ENCODE data around the gene SYT7. TPM values are rescaled to one million over a fixed set of nuclear protein-coding genes. Genes with fewer than 3 reads are reported as not detected.

Gene SYT7
- total RNA-seq, 2 experiments from 2014 or later, result not detected

- H3K4me1 Mint-ChIP-seq (ENCODE audit: low read depth), result peaks cover 10% of the 10 kb centered on the region
- no peaks in the 10 kb centered on the region for H3K9me3 Mint-ChIP-seq
- peaks cover 50% of the 10 kb centered on the region for H3K27me3 Mint-ChIP-seq
- ChIA-PET CTCF (no interaction called here), POLR2A (no interaction called here)
- H3K4me3 Mint-ChIP-seq, result no peak overlapping the region
- no peaks in the 10 kb centered on the region for H3K36me3 Mint-ChIP-seq
- H3K27ac Mint-ChIP-seq, result no peak overlapping the region
- DNase-seq, result no peak
- intact Hi-C loops (cut with micrococcal nuclease), result no loop called here
Measured at GRCh38 chr11:61554172-61554988, 26.5 kb downstream of the SYT7 start.

GRCh38 chr11:61553373-61554171 lies 27.3 kb downstream of the SYT7 start:
- Mint-ChIP-seq H3K36me3 (no peaks in the 10 kb centered on the region), H3K4me3 (no peak overlapping the region), H3K4me1 (ENCODE audit: low read depth) (peaks cover 10% of the 10 kb centered on the region), H3K9me3 (no peaks in the 10 kb centered on the region), H3K27ac (no peak overlapping the region), H3K27me3 (peaks cover 45% of the 10 kb centered on the region)
- CTCF ChIA-PET, result no interaction called here
- intact Hi-C loops (cut with micrococcal nuclease), result no loop called here
- POLR2A ChIA-PET, result no interaction called here
- no peak for DNase-seq

GRCh38 chr11:61552108-61552635 lies 28.7 kb downstream of the SYT7 start:
- peaks cover 40% of the 10 kb centered on the region for H3K27me3 Mint-ChIP-seq
- POLR2A ChIA-PET, result no interaction called here
- CTCF ChIA-PET, result no interaction called here

GRCh38 chr11:61551634-61552033 lies 29.2 kb downstream of the SYT7 start:
- H3K27me3 Mint-ChIP-seq, result peaks cover 37% of the 10 kb centered on the region
- no peak overlapping the region for H3K27ac Mint-ChIP-seq
- no peaks in the 10 kb centered on the region for H3K36me3 Mint-ChIP-seq
- intact Hi-C loops (cut with micrococcal nuclease), result no loop called here
- H3K4me3 Mint-ChIP-seq, result no peak overlapping the region
- POLR2A ChIA-PET, result no interaction called here
- peaks cover 10% of the 10 kb centered on the region for H3K4me1 Mint-ChIP-seq (ENCODE audit: low read depth)
- CTCF ChIA-PET, result no interaction called here
- no peak for DNase-seq
- H3K9me3 Mint-ChIP-seq, result no peaks in the 10 kb centered on the region

More at GRCh38 chr11:61552108-61552635, 28.7 kb downstream of the SYT7 start:
- no peak for DNase-seq
- H3K9me3 Mint-ChIP-seq, result no peaks in the 10 kb centered on the region
- no peaks in the 10 kb centered on the region for H3K36me3 Mint-ChIP-seq
- no peak overlapping the region for H3K27ac Mint-ChIP-seq
- intact Hi-C loops (cut with micrococcal nuclease), result no loop called here
- no peak overlapping the region for H3K4me3 Mint-ChIP-seq
- H3K4me1 Mint-ChIP-seq (ENCODE audit: low read depth), result peaks cover 10% of the 10 kb centered on the region

GRCh38 chr11:61550665-61551227 lies 30.1 kb downstream of the SYT7 start:
- Mint-ChIP-seq H3K4me3 (no peak overlapping the region), H3K9me3 (no peaks in the 10 kb centered on the region), H3K27ac (no peak overlapping the region), H3K36me3 (no peaks in the 10 kb centered on the region), H3K4me1 (ENCODE audit: low read depth) (peaks cover 10% of the 10 kb centered on the region), H3K27me3 (peaks cover 31% of the 10 kb centered on the region)
- ChIA-PET CTCF (no interaction called here), POLR2A (no interaction called here)
- intact Hi-C loops (cut with micrococcal nuclease), result no loop called here
- DNase-seq, result no peak

- H3K4me1 Mint-ChIP-seq (ENCODE audit: low read depth), result peaks cover 12% of the 10 kb centered on the region
- H3K27me3 Mint-ChIP-seq, result peaks cover 33% of the 10 kb centered on the region
- POLR2A ChIA-PET, result no interaction called here
- DNase-seq, result no peak
- intact Hi-C loops (cut with micrococcal nuclease), result no loop called here
- no peak overlapping the region for H3K4me3 Mint-ChIP-seq
- H3K9me3 Mint-ChIP-seq, result no peaks in the 10 kb centered on the region
- no peaks in the 10 kb centered on the region for H3K36me3 Mint-ChIP-seq
- H3K27ac Mint-ChIP-seq, result no peak overlapping the region
- CTCF ChIA-PET, result no interaction called here
Measured at GRCh38 chr11:61549662-61550568, 31.0 kb downstream of the SYT7 start.

- peaks cover 8% of the 10 kb centered on the region for H3K4me1 Mint-ChIP-seq (ENCODE audit: low read depth)
- H3K36me3 Mint-ChIP-seq, result no peaks in the 10 kb centered on the region
- ChIA-PET CTCF (no interaction called here), POLR2A (no interaction called here)
- peaks cover 29% of the 10 kb centered on the region for H3K27me3 Mint-ChIP-seq
- intact Hi-C loops (cut with micrococcal nuclease), result no loop called here
- DNase-seq, result no peak
- H3K9me3 Mint-ChIP-seq, result no peaks in the 10 kb centered on the region
- H3K27ac Mint-ChIP-seq, result no peak overlapping the region
- H3K4me3 Mint-ChIP-seq, result no peak overlapping the region
Measured at GRCh38 chr11:61549177-61549576, 31.7 kb downstream of the SYT7 start.

GRCh38 chr11:61547246-61547645 lies 33.6 kb downstream of the SYT7 start:
- Mint-ChIP-seq H3K27ac (no peak overlapping the region), H3K27me3 (peaks cover 23% of the 10 kb centered on the region), H3K9me3 (no peaks in the 10 kb centered on the region), H3K36me3 (no peaks in the 10 kb centered on the region), H3K4me3 (no peak overlapping the region), H3K4me1 (ENCODE audit: low read depth) (peaks cover 3% of the 10 kb centered on the region)
- POLR2A ChIA-PET, result no interaction called here
- intact Hi-C loops (cut with micrococcal nuclease), result no loop called here
- CTCF ChIA-PET, result no interaction called here
- DNase-seq, result no peak

GRCh38 chr11:61546663-61547062 lies 34.2 kb downstream of the SYT7 start:
- intact Hi-C loops (cut with micrococcal nuclease), result no loop called here
- peaks cover 3% of the 10 kb centered on the region for H3K4me1 Mint-ChIP-seq (ENCODE audit: low read depth)
- peaks cover 25% of the 10 kb centered on the region for H3K27me3 Mint-ChIP-seq
- ChIA-PET CTCF (no interaction called here), POLR2A (no interaction called here)
- no peaks in the 10 kb centered on the region for H3K36me3 Mint-ChIP-seq
- DNase-seq, result no peak
- no peak overlapping the region for H3K4me3 Mint-ChIP-seq
- no peaks in the 10 kb centered on the region for H3K9me3 Mint-ChIP-seq
- no peak overlapping the region for H3K27ac Mint-ChIP-seq

GRCh38 chr11:61545921-61546320 lies 35.0 kb downstream of the SYT7 start:
- intact Hi-C loops (cut with micrococcal nuclease), result no loop called here
- peaks cover 3% of the 10 kb centered on the region for H3K4me1 Mint-ChIP-seq (ENCODE audit: low read depth)
- no peak overlapping the region for H3K27ac Mint-ChIP-seq
- CTCF ChIA-PET, result interaction anchor here (0.9 to 2.6 kb wide), 5 partner anchors 13 to 163 kb away, joined by 3 to 14 read pairs (median 5); no protein-coding TSS in a partner anchor
- H3K27me3 Mint-ChIP-seq, result peaks cover 24% of the 10 kb centered on the region
- POLR2A ChIA-PET, result no interaction called here
- no peaks in the 10 kb centered on the region for H3K36me3 Mint-ChIP-seq
- DNase-seq, result no peak
- no peak overlapping the region for H3K4me3 Mint-ChIP-seq
- H3K9me3 Mint-ChIP-seq, result no peaks in the 10 kb centered on the region

- intact Hi-C loops (cut with micrococcal nuclease), result no loop called here
- ChIA-PET POLR2A (no interaction called here), CTCF (interaction anchor here (0.6 to 2.6 kb wide), 6 partner anchors 13 to 163 kb away, joined by 3 to 14 read pairs (median 4); no protein-coding TSS in a partner anchor)
- Mint-ChIP-seq H3K36me3 (no peaks in the 10 kb centered on the region), H3K4me3 (no peak overlapping the region), H3K27ac (no peak overlapping the region), H3K27me3 (peaks cover 23% of the 10 kb centered on the region), H3K9me3 (no peaks in the 10 kb centered on the region), H3K4me1 (ENCODE audit: low read depth) (peaks cover 3% of the 10 kb centered on the region)
- no peak for DNase-seq
Measured at GRCh38 chr11:61545341-61545740, 35.5 kb downstream of the SYT7 start.

Measured in activated CD4-positive, alpha-beta memory T cell treated with anti-CD3 and anti-CD28 coated beads for 36 hours (primary cell).